GM19238 (cell line): Measurements from ENCODE around the gene KCNJ14.
"Not testable (repeated sequence)": the region's sequence is repeated elsewhere in the genome, so short reads cannot be mapped to it uniquely, and the experiment has no call there.

ENCODE experiments used
- DNase-seq: peaks from one replicate; pipeline ENCODE4 v3.0.0; 2011; ENCODE audit warnings: low spot score; ENCODE audit not compliant: insufficient read length

KCNJ14 gene

GRCh38 chr19:48470856-48471255 is 15.5 kb downstream of the KCNJ14 start:
- DNase-seq, result no peak

- no peak for DNase-seq
These were observed 16.5 kb downstream of the KCNJ14 start for GRCh38 chr19:48471836-48472235.

- no peak for DNase-seq
These were observed 18.0 kb downstream of the KCNJ14 start for GRCh38 chr19:48473161-48473966.

- no peak for DNase-seq
These were observed 18.8 kb downstream of the KCNJ14 start for GRCh38 chr19:48474084-48474592.

GRCh38 chr19:48475369-48476068 is 20.1 kb downstream of the KCNJ14 start:
- DNase-seq, result no peak

GRCh38 chr19:48476176-48476575 is 20.8 kb downstream of the KCNJ14 start:
- no peak for DNase-seq

GRCh38 chr19:48477067-48477685 is 21.8 kb downstream of the KCNJ14 start:
- DNase-seq, result no peak

- no peak for DNase-seq
These were observed 22.4 kb downstream of the KCNJ14 start for GRCh38 chr19:48477698-48478338.

- no peak for DNase-seq
These were observed 23.2 kb downstream of the KCNJ14 start for GRCh38 chr19:48478339-48479256.

GRCh38 chr19:48479686-48480085 is 24.3 kb downstream of the KCNJ14 start:
- no peak for DNase-seq

GRCh38 chr19:48480183-48480557 is 24.8 kb downstream of the KCNJ14 start:
- no peak for DNase-seq

GRCh38 chr19:48480558-48481500 is 25.5 kb downstream of the KCNJ14 start:
- no peak for DNase-seq

GRCh38 chr19:48481846-48482639 is 26.7 kb downstream of the KCNJ14 start:
- DNase-seq, result no peak

- DNase-seq, result no peak
These were observed 27.9 kb downstream of the KCNJ14 start for GRCh38 chr19:48483301-48483700.

GRCh38 chr19:48484247-48484893 is 29.0 kb downstream of the KCNJ14 start:
- DNase-seq, result no peak

- no peak for DNase-seq
These were observed 29.7 kb downstream of the KCNJ14 start for GRCh38 chr19:48484931-48485612.

- DNase-seq, result not testable (repeated sequence)
These were observed 31.3 kb downstream of the KCNJ14 start for GRCh38 chr19:48486706-48487105.

GRCh38 chr19:48487544-48487943 is 32.2 kb downstream of the KCNJ14 start:
- DNase-seq, result no peak
